ENCODE data around the gene MIF. TPM values are rescaled to one million over a fixed set of nuclear protein-coding genes. Genes with fewer than 3 reads are reported as not detected.

The MIF gene
- total RNA-seq, result 775 and 1,022 TPM in 2 replicates

GRCh38 chr22:23893945-23894709 is at the start of gene MIF:
Gene MIF, plus strand, starts transcription at chr22:23894383. Its CDS starts 92 bp downstream, at chr22:23894475.

GRCh38 chr22:23857606-23858483 is 36.3 kb upstream of the MIF start, which contains the start of gene SLC2A11:
Gene SLC2A11, plus strand, starts transcription at chr22:23857875. Its CDS starts 125 bp downstream, at chr22:23858000.

Other genes starting within 250 kb of the MIF start
- not detected in 2 replicates for gene RGL4, start 203.4 kb upstream of the MIF start, total RNA-seq
- gene ZNF70, start 143.3 kb upstream of the MIF start, total RNA-seq, result 3.2 and 3.9 TPM in 2 replicates
- gene VPREB3, start 140.0 kb upstream of the MIF start, total RNA-seq, result not detected in 2 replicates
- 0.77 and 1.1 TPM in 2 replicates for gene C22orf15, start 131.4 kb upstream of the MIF start, total RNA-seq
- 0.85 and 10.6 TPM in 2 replicates for gene CHCHD10, start 126.4 kb upstream of the MIF start, total RNA-seq
- 9.6 and 12.3 TPM in 2 replicates for gene MMP11, start 121.5 kb upstream of the MIF start, total RNA-seq
- gene SMARCB1, start 107.4 kb upstream of the MIF start, total RNA-seq, result 63.8 and 737 TPM in 2 replicates
- gene DERL3, start 55.4 kb upstream of the MIF start, total RNA-seq, result under 0.01 TPM in 1 of 2 replicates, not detected in the other
- 2.9 and 4.2 TPM in 2 replicates for gene SLC2A11, start 36.5 kb upstream of the MIF start, total RNA-seq
- 13.5 and 16.9 TPM in 2 replicates for gene GSTT2B, start 66.8 kb downstream of the MIF start, total RNA-seq
- 1.0 and 1.2 TPM in 2 replicates for gene DDTL, start 72.5 kb downstream of the MIF start, total RNA-seq
- 121 and 166 TPM in 2 replicates for gene DDT, start 80.1 kb downstream of the MIF start, total RNA-seq
- gene GSTT2, start 85.8 kb downstream of the MIF start, total RNA-seq, result 2.1 and 2.3 TPM in 2 replicates
- gene GSTT4, start 111.1 kb downstream of the MIF start, total RNA-seq, result not detected in 2 replicates
- 17.8 and 21.2 TPM in 2 replicates for gene CABIN1, start 116.9 kb downstream of the MIF start, total RNA-seq

Measured in pericardium fibroblast (primary cell).